Measurements from ENCODE around the gene SH3BGRL.

DNA sequence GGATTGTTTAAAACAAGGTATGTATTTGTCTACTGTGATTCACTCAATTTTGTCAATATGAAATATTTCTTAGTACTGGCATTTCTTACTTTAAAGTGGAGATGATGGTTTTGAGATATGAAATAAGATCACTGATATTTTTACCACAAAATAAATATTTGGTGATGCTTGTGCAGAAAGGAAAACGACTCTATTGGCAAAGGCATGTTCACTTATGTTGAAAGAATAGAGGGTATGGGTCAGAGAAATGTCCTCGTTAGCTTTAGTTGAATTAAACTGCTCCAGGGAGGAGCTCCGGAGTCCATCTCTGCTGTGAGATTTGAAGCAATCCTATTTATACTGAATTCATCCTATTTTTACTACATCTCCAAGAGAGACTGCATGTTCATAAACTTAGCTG lies 84.2 kb downstream of the SH3BGRL start:
- TF ChIP-seq, protein P1, sequence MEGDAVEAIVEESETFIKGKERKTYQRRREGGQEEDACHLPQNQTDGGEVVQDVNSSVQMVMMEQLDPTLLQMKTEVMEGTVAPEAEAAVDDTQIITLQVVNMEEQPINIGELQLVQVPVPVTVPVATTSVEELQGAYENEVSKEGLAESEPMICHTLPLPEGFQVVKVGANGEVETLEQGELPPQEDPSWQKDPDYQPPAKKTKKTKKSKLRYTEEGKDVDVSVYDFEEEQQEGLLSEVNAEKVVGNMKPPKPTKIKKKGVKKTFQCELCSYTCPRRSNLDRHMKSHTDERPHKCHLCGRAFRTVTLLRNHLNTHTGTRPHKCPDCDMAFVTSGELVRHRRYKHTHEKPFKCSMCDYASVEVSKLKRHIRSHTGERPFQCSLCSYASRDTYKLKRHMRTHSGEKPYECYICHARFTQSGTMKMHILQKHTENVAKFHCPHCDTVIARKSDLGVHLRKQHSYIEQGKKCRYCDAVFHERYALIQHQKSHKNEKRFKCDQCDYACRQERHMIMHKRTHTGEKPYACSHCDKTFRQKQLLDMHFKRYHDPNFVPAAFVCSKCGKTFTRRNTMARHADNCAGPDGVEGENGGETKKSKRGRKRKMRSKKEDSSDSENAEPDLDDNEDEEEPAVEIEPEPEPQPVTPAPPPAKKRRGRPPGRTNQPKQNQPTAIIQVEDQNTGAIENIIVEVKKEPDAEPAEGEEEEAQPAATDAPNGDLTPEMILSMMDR (conservative IDR thresholded peaks at IDR 0.05; ENCODE audit: low read depth, low read length) = no peak
- no peak for TF ChIP-seq EZH2 (IDR thresholded peaks at IDR 0.05; ENCODE audit: borderline replicate concordance, low read depth, low read length, poor library complexity, severe bottlenecking)

Data from A673 (cell line).